GM18873 (cell line): ENCODE measurements around the gene CMTM3.
A peak's percentile ranks its signal among the peaks of the same experiment; 100 is the strongest.
"Not testable (repeated sequence)": the region's sequence is repeated elsewhere in the genome, so short reads cannot be mapped to it uniquely, and the experiment has no call there.

Experiments
- ATAC-seq: cut with Tn5 transposase; IDR thresholded peaks from one replicate; pipeline ENCODE4 v1.9.1; 2021; ENCODE audit warnings: mild to moderate bottlenecking, moderate library complexity, moderate number of reproducible peaks; ENCODE audit not compliant: unreplicated experiment, low FRiP score

CMTM3 gene

GRCh38 chr16:66605979-66606751 lies 1.7 kb downstream of the CMTM3 start:
- peak; percentile 63 for ATAC-seq

GRCh38 chr16:66608241-66609138 lies 4.0 kb downstream of the CMTM3 start:
- no peak for ATAC-seq

GRCh38 chr16:66609139-66609510 lies 4.6 kb downstream of the CMTM3 start:
- ATAC-seq = no peak

GRCh38 chr16:66610111-66610820 lies 5.8 kb downstream of the CMTM3 start:
- no peak for ATAC-seq

- ATAC-seq = not testable (repeated sequence)
Measured at GRCh38 chr16:66611911-66612310, 7.4 kb downstream of the CMTM3 start.

GRCh38 chr16:66612422-66612821 lies 7.9 kb downstream of the CMTM3 start:
- no peak for ATAC-seq

GRCh38 chr16:66614161-66614802 lies 9.8 kb downstream of the CMTM3 start:
- no peak for ATAC-seq

- ATAC-seq = no peak
Measured at GRCh38 chr16:66616169-66616568, 11.7 kb downstream of the CMTM3 start.

GRCh38 chr16:66616592-66616991 lies 12.1 kb downstream of the CMTM3 start:
- ATAC-seq = no peak

- ATAC-seq = no peak
Measured at GRCh38 chr16:66617010-66617434, 12.5 kb downstream of the CMTM3 start.

- ATAC-seq = no peak
Measured at GRCh38 chr16:66617728-66618127, 13.2 kb downstream of the CMTM3 start.

- ATAC-seq = no peak
Measured at GRCh38 chr16:66618588-66619375, 14.3 kb downstream of the CMTM3 start.

- ATAC-seq = no peak
Measured at GRCh38 chr16:66619534-66620428, 15.3 kb downstream of the CMTM3 start.

- no peak for ATAC-seq
Measured at GRCh38 chr16:66620429-66620795, 15.9 kb downstream of the CMTM3 start.

- ATAC-seq = no peak
Measured at GRCh38 chr16:66621973-66622372, 17.5 kb downstream of the CMTM3 start.

GRCh38 chr16:66622863-66623262 lies 18.4 kb downstream of the CMTM3 start:
- ATAC-seq = no peak

- no peak for ATAC-seq
Measured at GRCh38 chr16:66623755-66624154, 19.3 kb downstream of the CMTM3 start.

GRCh38 chr16:66627611-66628378 lies 23.3 kb downstream of the CMTM3 start:
- not testable (repeated sequence) for ATAC-seq
